ENCODE measurements around the gene ZBTB42. TPM values are rescaled to one million over a fixed set of nuclear protein-coding genes. Genes with fewer than 3 reads are reported as not detected.
A peak's percentile ranks its signal among the peaks of the same experiment; 100 is the strongest.

ZBTB42 gene
- total RNA-seq (2012; rRNA removed) (1.1 and 1.3 TPM in 2 replicates), polyA plus RNA-seq (2012; rRNA removed) (2.3 and 3.6 TPM in 2 replicates), Bru-seq, nascent RNA (percentile 41 among the genes with signal in this experiment), BruChase-seq, experiment 1, labeled RNA remaining after a 6-hour chase (percentile 43 among the genes with signal in this experiment), BruChase-seq, experiment 2, labeled RNA remaining after a 2-hour chase (percentile 45 among the genes with signal in this experiment)
- polyA plus RNA-seq (2012; cell fraction: cytosol; rRNA removed): 1.7 and 3.3 TPM in 2 replicates
- 1.2 and 2.1 TPM in 2 replicates for polyA plus RNA-seq (2012; cell fraction: nucleus; rRNA removed; ENCODE audit: low replicate concordance)
- long read RNA-seq, partial matches to known transcripts: 0 of 4 reads
- long read RNA-seq, other reads (novel, unspliced or antisense): 1 of 4 reads

GRCh38 chr14:104800771-104801519 is at the start of gene ZBTB42:
Gene ZBTB42, plus strand, starts transcription at chr14:104801101. Its CDS starts 97 bp downstream, at chr14:104801198.
- DNase-seq (peak; percentile 48), ATAC-seq (ENCODE audit: low read depth) (peak; percentile 18; the same call in 1 of the 2 replicates)
- Histone ChIP-seq H2BK120ac (ENCODE audit: low read depth, low read length) (peak within 1 kb of the TSS; percentile 46; the same call in 1 of the 2 replicates), H2BK15ac (ENCODE audit: low read depth, low read length) (no peak within 1 kb of the TSS; the same call in 2 of the 3 replicates), H3K4ac (ENCODE audit: low read depth, low read length) (peak within 1 kb of the TSS; percentile 84), H4K20me1 (ENCODE audit: insufficient read depth, low read length) (peaks cover 4% of the 10 kb centered on the region; the same call in 1 of the 2 replicates), H3K27me3 (ENCODE audit: control insufficient read depth, insufficient read depth, low read length) (no peaks in the 10 kb centered on the region), H2AK9ac (replicated peaks; ENCODE audit: low read depth, low read length, poor library complexity) (peak within 1 kb of the TSS; percentile 87), H2AFZ (replicated peaks; ENCODE audit: low read length, poor library complexity) (peak within 1 kb of the TSS; percentile 89), H3K27ac (ENCODE audit: insufficient read depth, low read length) (peak within 1 kb of the TSS; percentile 23), H2AK5ac (ENCODE audit: low read depth, low read length) (peak within 1 kb of the TSS; percentile 76), H3K23ac (ENCODE audit: low read depth, low read length) (peak within 1 kb of the TSS; percentile 3), H3K4me2 (ENCODE audit: low read depth, low read length) (peak within 1 kb of the TSS; percentile 73), H2BK20ac (ENCODE audit: low read depth, low read length) (no peak within 1 kb of the TSS), H3K79me1 (ENCODE audit: low read depth in 1 of 2, low read length in 2 of 2) (peaks cover 0 to 14% of the 10 kb centered on the region in 2 experiments; a peak in 1 of 4 replicates), H2BK5ac (ENCODE audit: low read depth, low read length, poor library complexity, severe bottlenecking) (no peak within 1 kb of the TSS), H4K8ac (ENCODE audit: low read depth in 2 of 2, low read length in 2 of 2) (peak within 1 kb of the TSS; percentile 85 to 99; a peak in 3 of 4 replicates), H3K18ac (ENCODE audit: low read depth, low read length) (peak within 1 kb of the TSS; percentile 29; the same call in 1 of the 2 replicates), H3K56ac (ENCODE audit: extremely low read depth, insufficient read depth, low read length) (peak within 1 kb of the TSS; percentile 47; the same call in 1 of the 2 replicates), H4K5ac (ENCODE audit: low read depth, low read length) (peak within 1 kb of the TSS; percentile 59), H3K9me1 (ENCODE audit: insufficient read depth, low read length) (peaks cover 15% of the 10 kb centered on the region), H3K4me1 (ENCODE audit: control insufficient read depth, insufficient read depth, low read length) (peaks cover 26% of the 10 kb centered on the region), H3K36me3 (ENCODE audit: control insufficient read depth, insufficient read depth, low read length) (no peaks in the 10 kb centered on the region), H3K9me3 (ENCODE audit: control insufficient read depth, insufficient read depth, low read length) (no peaks in the 10 kb centered on the region), H3K4me3 (ENCODE audit: insufficient read depth, low read depth, low read length) (peak within 1 kb of the TSS; percentile 61), H3K14ac (replicated peaks; ENCODE audit: low read depth, low read length) (peak within 1 kb of the TSS; percentile 81), H3K9ac (ENCODE audit: low read depth, low read length) (peak within 1 kb of the TSS; percentile 41), H4K91ac (ENCODE audit: insufficient read depth, low read depth, low read length) (peak within 1 kb of the TSS; percentile 82)
- intact Hi-C loops (cut with micrococcal nuclease): no loop called here
- WGBS, 2 experiments (ENCODE audit: extremely low coverage in 2 of 2, insufficient read length in 1 of 2): 3% methylated on average over 91 of the region's 105 CpGs; no CpG with 5 or more reads in 1 of the 2 experiments
- dilution Hi-C loops (cut with HindIII; ENCODE audit: low sequenced_read_pairs, unreplicated experiment): no loop called here
- no TSS peak for BruUV-seq (replicated peaks)
- CTCF ChIA-PET: interaction anchor here (0.5 to 0.9 kb wide), 2 partner anchors 25 to 26 kb away, joined by 3 read pairs; no protein-coding TSS in a partner anchor
- in situ Hi-C loops (cut with MboI; ENCODE audit: low sequenced_read_pairs): no loop called here
- POLR2A ChIA-PET (ENCODE audit: unreplicated experiment): no interaction called here
- TF ChIP-seq CHD1 (IDR thresholded peaks at IDR 0.05; ENCODE audit: low read depth, low read length): no peak
- TF ChIP-seq NFE2L2 (IDR thresholded peaks at IDR 0.05; ENCODE audit: low read depth, low read length): no peak
- TF ChIP-seq MAFK (IDR thresholded peaks at IDR 0.05; ENCODE audit: low read depth, low read length): no peak
- no peak for TF ChIP-seq POLR2A (IDR thresholded peaks at IDR 0.05; ENCODE audit: low read depth, low read length)
- TF ChIP-seq FOS (IDR thresholded peaks at IDR 0.05; ENCODE audit: low read depth, low read length): no peak
- no peak for TF ChIP-seq MAZ (IDR thresholded peaks at IDR 0.05; ENCODE audit: borderline replicate concordance, low read depth, low read length)
- no peak for TF ChIP-seq BHLHE40 (IDR thresholded peaks at IDR 0.05; ENCODE audit: low read depth, low read length)
- TF ChIP-seq RAD21 (IDR thresholded peaks at IDR 0.05; ENCODE audit: low read length): no peak
- TF ChIP-seq, protein P1, sequence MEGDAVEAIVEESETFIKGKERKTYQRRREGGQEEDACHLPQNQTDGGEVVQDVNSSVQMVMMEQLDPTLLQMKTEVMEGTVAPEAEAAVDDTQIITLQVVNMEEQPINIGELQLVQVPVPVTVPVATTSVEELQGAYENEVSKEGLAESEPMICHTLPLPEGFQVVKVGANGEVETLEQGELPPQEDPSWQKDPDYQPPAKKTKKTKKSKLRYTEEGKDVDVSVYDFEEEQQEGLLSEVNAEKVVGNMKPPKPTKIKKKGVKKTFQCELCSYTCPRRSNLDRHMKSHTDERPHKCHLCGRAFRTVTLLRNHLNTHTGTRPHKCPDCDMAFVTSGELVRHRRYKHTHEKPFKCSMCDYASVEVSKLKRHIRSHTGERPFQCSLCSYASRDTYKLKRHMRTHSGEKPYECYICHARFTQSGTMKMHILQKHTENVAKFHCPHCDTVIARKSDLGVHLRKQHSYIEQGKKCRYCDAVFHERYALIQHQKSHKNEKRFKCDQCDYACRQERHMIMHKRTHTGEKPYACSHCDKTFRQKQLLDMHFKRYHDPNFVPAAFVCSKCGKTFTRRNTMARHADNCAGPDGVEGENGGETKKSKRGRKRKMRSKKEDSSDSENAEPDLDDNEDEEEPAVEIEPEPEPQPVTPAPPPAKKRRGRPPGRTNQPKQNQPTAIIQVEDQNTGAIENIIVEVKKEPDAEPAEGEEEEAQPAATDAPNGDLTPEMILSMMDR (conservative IDR thresholded peaks at IDR 0.05; ENCODE audit: low read depth, low read length): no peak
- TF ChIP-seq CEBPB (IDR thresholded peaks at IDR 0.05; ENCODE audit: low read depth, low read length): no peak
- TF ChIP-seq, protein P2, sequence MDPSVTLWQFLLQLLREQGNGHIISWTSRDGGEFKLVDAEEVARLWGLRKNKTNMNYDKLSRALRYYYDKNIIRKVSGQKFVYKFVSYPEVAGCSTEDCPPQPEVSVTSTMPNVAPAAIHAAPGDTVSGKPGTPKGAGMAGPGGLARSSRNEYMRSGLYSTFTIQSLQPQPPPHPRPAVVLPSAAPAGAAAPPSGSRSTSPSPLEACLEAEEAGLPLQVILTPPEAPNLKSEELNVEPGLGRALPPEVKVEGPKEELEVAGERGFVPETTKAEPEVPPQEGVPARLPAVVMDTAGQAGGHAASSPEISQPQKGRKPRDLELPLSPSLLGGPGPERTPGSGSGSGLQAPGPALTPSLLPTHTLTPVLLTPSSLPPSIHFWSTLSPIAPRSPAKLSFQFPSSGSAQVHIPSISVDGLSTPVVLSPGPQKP (IDR thresholded peaks at IDR 0.05; ENCODE audit: borderline replicate concordance, low read depth, low read length): no peak
- no peak for TF ChIP-seq MXI1 (IDR thresholded peaks at IDR 0.05; ENCODE audit: borderline replicate concordance, low read depth, low read length)
- no peak for TF ChIP-seq RFX5 (IDR thresholded peaks at IDR 0.05; ENCODE audit: low read depth, low read length)
- no peak for TF ChIP-seq SMC3 (IDR thresholded peaks at IDR 0.05; ENCODE audit: low read depth, low read length)
